GM23338 (cell line): ENCODE measurements around the gene RCE1. TPM values are rescaled to one million over a fixed set of nuclear protein-coding genes. Genes with fewer than 3 reads are reported as not detected.

Experiments used
- ATAC-seq: fragments of 200-7000 bp; cut with Tn5 transposase; 3 replicates; pipeline ENCODE4 v1.9.1; 2020
- DNase-seq: peaks from one replicate; pipeline ENCODE4 v3.0.0-alpha.2; 2015; ENCODE audit warnings: low spot score
- H2AFZ ChIP-seq: fragments of 200-600 bp; sonication (generic); 2 replicates; pipeline ENCODE4 v1.8.0; 2016; ENCODE audit warnings: antibody characterized with exemption, mild to moderate bottlenecking, moderate library complexity
- H3F3A ChIP-seq: fragments of 200-600 bp; sonication (generic); replicated peaks from 2 replicates; pipeline ENCODE4 v1.8.0; 2017; ENCODE audit warnings: antibody characterized with exemption, mixed run types, low read depth
- H3K27ac ChIP-seq: fragments of 200-600 bp; sonication (generic); 2 replicates; pipeline ENCODE4 v1.6.1; 2016; ENCODE audit warnings: low read depth
- H3K27me3 ChIP-seq: fragments of 200-600 bp; sonication (generic); 2 replicates; pipeline ENCODE4 v1.8.0; 2016; ENCODE audit warnings: mild to moderate bottlenecking, mixed run types, moderate library complexity; ENCODE audit not compliant: insufficient read depth
- H3K36me3 ChIP-seq: fragments of 200-600 bp; sonication (generic); 2 replicates; pipeline ENCODE4 v1.8.0; 2016; ENCODE audit warnings: mild to moderate bottlenecking; ENCODE audit not compliant: insufficient read depth
- H3K4me1 ChIP-seq: fragments of 200-600 bp; sonication (generic); 2 replicates; pipeline ENCODE4 v1.8.0; 2016; ENCODE audit warnings: mild to moderate bottlenecking, moderate library complexity; ENCODE audit not compliant: insufficient read depth
- H3K4me2 ChIP-seq: fragments of 200-600 bp; sonication (generic); 2 replicates; pipeline ENCODE4 v1.7.1; 2017; ENCODE audit warnings: mixed run types
- H3K4me3 ChIP-seq: fragments of 200-600 bp; sonication (generic); 2 replicates; pipeline ENCODE4 v1.6.1; 2016; ENCODE audit warnings: mixed run types
- H3K79me2 ChIP-seq: fragments of 200-600 bp; sonication (generic); replicated peaks from 2 replicates; pipeline ENCODE4 v1.8.0; 2017; ENCODE audit warnings: mild to moderate bottlenecking; ENCODE audit not compliant: insufficient read depth
- H3K9me2 ChIP-seq: fragments of 200-600 bp; sonication (generic); 2 replicates; pipeline ENCODE4 v1.8.0; 2017; ENCODE audit not compliant: insufficient read depth
- H4K20me1 ChIP-seq: fragments of 200-600 bp; sonication (generic); replicated peaks from 2 replicates; pipeline ENCODE4 v1.8.0; 2017; ENCODE audit warnings: mild to moderate bottlenecking; ENCODE audit not compliant: insufficient read depth
- H3K27ac Mint-ChIP-seq: 2 replicates; pipeline ENCODE4 v1.8.0; 2020; ENCODE audit warnings: inconsistent platforms, mild to moderate bottlenecking, moderate library complexity, mixed read lengths
- H3K27me3 Mint-ChIP-seq: 3 replicates; pipeline ENCODE4 v1.8.0; 2022; ENCODE audit warnings: low read depth, mild to moderate bottlenecking, moderate library complexity, mixed read lengths, inconsistent platforms; ENCODE audit not compliant: insufficient read depth, poor library complexity
- H3K36me3 Mint-ChIP-seq: 3 replicates; pipeline ENCODE4 v1.8.0; 2021; ENCODE audit warnings: low read depth, mild to moderate bottlenecking, inconsistent platforms, moderate library complexity, mixed read lengths
- H3K4me1 Mint-ChIP-seq: 3 replicates; pipeline ENCODE4 v1.8.0; 2020; ENCODE audit warnings: mild to moderate bottlenecking, inconsistent platforms, mixed read lengths
- H3K4me3 Mint-ChIP-seq: 3 replicates; pipeline ENCODE4 v1.8.0; 2021; ENCODE audit warnings: moderate library complexity, mild to moderate bottlenecking, inconsistent platforms, mixed read lengths
- H3K9me3 Mint-ChIP-seq: 3 replicates; pipeline ENCODE4 v1.8.0; 2020; ENCODE audit warnings: moderate library complexity, mild to moderate bottlenecking, inconsistent platforms, mixed read lengths
- CREB1 ChIP-seq: fragments of 250-450 bp; sonication (Bioruptor Pico); IDR thresholded peaks from 2 replicates; pipeline ENCODE4 v1.5.0; 2020; ENCODE audit warnings: low read depth, mild to moderate bottlenecking, moderate library complexity
- EZH2 ChIP-seq: fragments of 200-600 bp; sonication (generic); IDR thresholded peaks from one replicate; pipeline ENCODE4 v1.8.0; 2017; ENCODE audit warnings: antibody characterized with exemption, mild to moderate bottlenecking, low read depth; ENCODE audit not compliant: unreplicated experiment
- EZH2phosphoT487 ChIP-seq: fragments of 200-600 bp; sonication (generic); IDR thresholded peaks from one replicate; pipeline ENCODE4 v1.8.1; 2018; ENCODE audit warnings: antibody characterized with exemption; ENCODE audit not compliant: unreplicated experiment
- JUNB ChIP-seq: IDR thresholded peaks from one replicate; pipeline ENCODE4 v1.6.1; 2016; ENCODE audit warnings: antibody characterized with exemption; ENCODE audit not compliant: unreplicated experiment
- NANOG ChIP-seq: IDR thresholded peaks from 2 replicates; pipeline ENCODE4 v1.6.1; 2016; ENCODE audit warnings: antibody characterized with exemption, borderline replicate concordance
- POLR2AphosphoS5 ChIP-seq: IDR thresholded peaks from 2 replicates; pipeline ENCODE4 v1.6.1; 2016; ENCODE audit warnings: antibody characterized with exemption, low read depth
- STAT1 ChIP-seq: IDR thresholded peaks from one replicate; pipeline ENCODE4 v1.6.1; 2016; ENCODE audit warnings: antibody characterized with exemption; ENCODE audit not compliant: unreplicated experiment
- ZNF114 ChIP-seq: fragments of 250-450 bp; sonication (Bioruptor Pico); IDR thresholded peaks from 2 replicates; pipeline ENCODE4 v1.5.0; 2020; ENCODE audit warnings: mild to moderate bottlenecking, moderate library complexity
- ZNF331 ChIP-seq: fragments of 250-450 bp; sonication (Bioruptor Pico); IDR thresholded peaks from 2 replicates; pipeline ENCODE4 v1.5.0; 2020; ENCODE audit warnings: low read depth, mild to moderate bottlenecking, moderate library complexity
- polyA plus RNA-seq: library from polyadenylated mRNA; unstranded; fragments of >200 nt; fragmentation: Nextera tagmentation; extraction: Ambion mirVana; gene quantifications from 2 replicates; pipeline ENCODE4 v1.2.1, GENCODE V29; 2016
- total RNA-seq: library from RNA; depleted of rRNA; stranded (reverse); fragments of >200 nt; shearing (Covaris generic); gene quantifications from 2 replicates; pipeline ENCODE4 v1.2.3, GENCODE V29; 2014
- TF ChIP-seq, protein P1 (sequence below), 2 experiments: fragments of 200-600 bp in 1 of 2; sonication (generic) in 1 of 2; conservative IDR thresholded peaks; 2 replicates each; pipeline versions ENCODE4 v1.5.1 to v1.6.1; 2016 to 2017; ENCODE audit warnings: antibody characterized with exemption in 2 of 2, low read depth in 2 of 2, mild to moderate bottlenecking in 2 of 2, moderate library complexity in 1 of 2
- TF ChIP-seq, protein P2 (sequence below): IDR thresholded peaks from one replicate; pipeline ENCODE4 v1.6.1; 2018; ENCODE audit warnings: antibody characterized with exemption; ENCODE audit not compliant: unreplicated experiment
- TF ChIP-seq, protein P3 (sequence below): IDR thresholded peaks from 2 replicates; pipeline ENCODE4 v1.6.1; 2016; ENCODE audit warnings: antibody characterized with exemption
- TF ChIP-seq, protein P4 (sequence below): fragments of 250-450 bp; sonication (Bioruptor Pico); IDR thresholded peaks from 2 replicates; pipeline ENCODE4 v1.5.0; 2020; ENCODE audit warnings: mild to moderate bottlenecking, moderate library complexity

RCE1 gene
- total and polyA plus RNA-seq, 2 experiments from 2014 or later = 27.8 to 55.1 TPM

DNA sequence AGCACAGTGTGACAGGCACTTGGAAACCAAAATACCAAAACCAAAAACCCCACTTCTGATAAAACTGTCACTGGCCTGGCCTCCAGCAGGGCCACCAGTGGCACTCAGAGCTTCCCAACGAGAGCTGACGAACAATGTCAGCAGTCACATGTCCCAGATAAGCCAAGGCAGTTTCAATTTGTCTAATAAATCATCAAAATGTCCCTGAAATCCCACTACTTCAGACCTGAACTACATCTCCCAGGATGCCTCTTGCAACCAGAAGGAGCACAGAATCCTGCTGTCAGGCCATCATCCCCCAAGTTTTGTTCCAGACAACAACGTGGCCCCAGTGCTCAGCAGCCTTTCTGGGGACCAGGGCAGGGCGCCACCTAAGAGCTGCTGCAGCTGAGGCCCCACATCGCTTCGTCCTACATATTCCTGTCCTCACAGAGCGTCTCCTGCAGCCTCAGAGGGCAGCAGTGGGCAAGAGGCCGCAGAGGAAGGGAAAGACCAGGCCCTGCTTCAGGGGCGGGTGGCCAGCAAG, 38.7 kb downstream of the RCE1 start:
- Histone ChIP-seq H4K20me1 (no peaks in the 10 kb centered on the region), H3K36me3 (no peaks in the 10 kb centered on the region), H2AFZ (no peak overlapping the region), H3K9me2 (no peaks in the 10 kb centered on the region), H3K4me1 (peaks cover 10% of the 10 kb centered on the region; the same call in 1 of the 2 replicates), H3K4me2 (no peak overlapping the region), H3K4me3 (no peak overlapping the region), H3K79me2 (no peaks in the 10 kb centered on the region), H3K27me3 (no peaks in the 10 kb centered on the region), H3K27ac (no peak overlapping the region), H3F3A (no peaks in the 10 kb centered on the region)
- H3K4me1 Mint-ChIP-seq = peaks cover 51% of the 10 kb centered on the region
- H3K4me3 Mint-ChIP-seq = no peak overlapping the region; the same call in 2 of the 3 replicates
- H3K27ac Mint-ChIP-seq = 0 out of 2 replicates have a peak overlapping the region, but pooled peaks have one; percentile 21
- no peaks in the 10 kb centered on the region for H3K9me3 Mint-ChIP-seq
- TF ChIP-seq JUNB (no peak), STAT1 (no peak), EZH2phosphoT487 (no peak), NANOG (no peak), POLR2AphosphoS5 (no peak), ZNF331 (no peak), CREB1 (CRISPR knock-in tag) (no peak), EZH2 (no peak), ZNF114 (no peak)
- TF ChIP-seq, protein P1, sequence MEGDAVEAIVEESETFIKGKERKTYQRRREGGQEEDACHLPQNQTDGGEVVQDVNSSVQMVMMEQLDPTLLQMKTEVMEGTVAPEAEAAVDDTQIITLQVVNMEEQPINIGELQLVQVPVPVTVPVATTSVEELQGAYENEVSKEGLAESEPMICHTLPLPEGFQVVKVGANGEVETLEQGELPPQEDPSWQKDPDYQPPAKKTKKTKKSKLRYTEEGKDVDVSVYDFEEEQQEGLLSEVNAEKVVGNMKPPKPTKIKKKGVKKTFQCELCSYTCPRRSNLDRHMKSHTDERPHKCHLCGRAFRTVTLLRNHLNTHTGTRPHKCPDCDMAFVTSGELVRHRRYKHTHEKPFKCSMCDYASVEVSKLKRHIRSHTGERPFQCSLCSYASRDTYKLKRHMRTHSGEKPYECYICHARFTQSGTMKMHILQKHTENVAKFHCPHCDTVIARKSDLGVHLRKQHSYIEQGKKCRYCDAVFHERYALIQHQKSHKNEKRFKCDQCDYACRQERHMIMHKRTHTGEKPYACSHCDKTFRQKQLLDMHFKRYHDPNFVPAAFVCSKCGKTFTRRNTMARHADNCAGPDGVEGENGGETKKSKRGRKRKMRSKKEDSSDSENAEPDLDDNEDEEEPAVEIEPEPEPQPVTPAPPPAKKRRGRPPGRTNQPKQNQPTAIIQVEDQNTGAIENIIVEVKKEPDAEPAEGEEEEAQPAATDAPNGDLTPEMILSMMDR (conservative IDR thresholded peaks at IDR 0.05; ENCODE audit: low read depth in 2 of 2) = no peak
- TF ChIP-seq, protein P2, sequence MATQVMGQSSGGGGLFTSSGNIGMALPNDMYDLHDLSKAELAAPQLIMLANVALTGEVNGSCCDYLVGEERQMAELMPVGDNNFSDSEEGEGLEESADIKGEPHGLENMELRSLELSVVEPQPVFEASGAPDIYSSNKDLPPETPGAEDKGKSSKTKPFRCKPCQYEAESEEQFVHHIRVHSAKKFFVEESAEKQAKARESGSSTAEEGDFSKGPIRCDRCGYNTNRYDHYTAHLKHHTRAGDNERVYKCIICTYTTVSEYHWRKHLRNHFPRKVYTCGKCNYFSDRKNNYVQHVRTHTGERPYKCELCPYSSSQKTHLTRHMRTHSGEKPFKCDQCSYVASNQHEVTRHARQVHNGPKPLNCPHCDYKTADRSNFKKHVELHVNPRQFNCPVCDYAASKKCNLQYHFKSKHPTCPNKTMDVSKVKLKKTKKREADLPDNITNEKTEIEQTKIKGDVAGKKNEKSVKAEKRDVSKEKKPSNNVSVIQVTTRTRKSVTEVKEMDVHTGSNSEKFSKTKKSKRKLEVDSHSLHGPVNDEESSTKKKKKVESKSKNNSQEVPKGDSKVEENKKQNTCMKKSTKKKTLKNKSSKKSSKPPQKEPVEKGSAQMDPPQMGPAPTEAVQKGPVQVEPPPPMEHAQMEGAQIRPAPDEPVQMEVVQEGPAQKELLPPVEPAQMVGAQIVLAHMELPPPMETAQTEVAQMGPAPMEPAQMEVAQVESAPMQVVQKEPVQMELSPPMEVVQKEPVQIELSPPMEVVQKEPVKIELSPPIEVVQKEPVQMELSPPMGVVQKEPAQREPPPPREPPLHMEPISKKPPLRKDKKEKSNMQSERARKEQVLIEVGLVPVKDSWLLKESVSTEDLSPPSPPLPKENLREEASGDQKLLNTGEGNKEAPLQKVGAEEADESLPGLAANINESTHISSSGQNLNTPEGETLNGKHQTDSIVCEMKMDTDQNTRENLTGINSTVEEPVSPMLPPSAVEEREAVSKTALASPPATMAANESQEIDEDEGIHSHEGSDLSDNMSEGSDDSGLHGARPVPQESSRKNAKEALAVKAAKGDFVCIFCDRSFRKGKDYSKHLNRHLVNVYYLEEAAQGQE = no peak
- TF ChIP-seq, protein P3, sequence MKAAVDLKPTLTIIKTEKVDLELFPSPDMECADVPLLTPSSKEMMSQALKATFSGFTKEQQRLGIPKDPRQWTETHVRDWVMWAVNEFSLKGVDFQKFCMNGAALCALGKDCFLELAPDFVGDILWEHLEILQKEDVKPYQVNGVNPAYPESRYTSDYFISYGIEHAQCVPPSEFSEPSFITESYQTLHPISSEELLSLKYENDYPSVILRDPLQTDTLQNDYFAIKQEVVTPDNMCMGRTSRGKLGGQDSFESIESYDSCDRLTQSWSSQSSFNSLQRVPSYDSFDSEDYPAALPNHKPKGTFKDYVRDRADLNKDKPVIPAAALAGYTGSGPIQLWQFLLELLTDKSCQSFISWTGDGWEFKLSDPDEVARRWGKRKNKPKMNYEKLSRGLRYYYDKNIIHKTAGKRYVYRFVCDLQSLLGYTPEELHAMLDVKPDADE = no peak
- TF ChIP-seq, protein P4, sequence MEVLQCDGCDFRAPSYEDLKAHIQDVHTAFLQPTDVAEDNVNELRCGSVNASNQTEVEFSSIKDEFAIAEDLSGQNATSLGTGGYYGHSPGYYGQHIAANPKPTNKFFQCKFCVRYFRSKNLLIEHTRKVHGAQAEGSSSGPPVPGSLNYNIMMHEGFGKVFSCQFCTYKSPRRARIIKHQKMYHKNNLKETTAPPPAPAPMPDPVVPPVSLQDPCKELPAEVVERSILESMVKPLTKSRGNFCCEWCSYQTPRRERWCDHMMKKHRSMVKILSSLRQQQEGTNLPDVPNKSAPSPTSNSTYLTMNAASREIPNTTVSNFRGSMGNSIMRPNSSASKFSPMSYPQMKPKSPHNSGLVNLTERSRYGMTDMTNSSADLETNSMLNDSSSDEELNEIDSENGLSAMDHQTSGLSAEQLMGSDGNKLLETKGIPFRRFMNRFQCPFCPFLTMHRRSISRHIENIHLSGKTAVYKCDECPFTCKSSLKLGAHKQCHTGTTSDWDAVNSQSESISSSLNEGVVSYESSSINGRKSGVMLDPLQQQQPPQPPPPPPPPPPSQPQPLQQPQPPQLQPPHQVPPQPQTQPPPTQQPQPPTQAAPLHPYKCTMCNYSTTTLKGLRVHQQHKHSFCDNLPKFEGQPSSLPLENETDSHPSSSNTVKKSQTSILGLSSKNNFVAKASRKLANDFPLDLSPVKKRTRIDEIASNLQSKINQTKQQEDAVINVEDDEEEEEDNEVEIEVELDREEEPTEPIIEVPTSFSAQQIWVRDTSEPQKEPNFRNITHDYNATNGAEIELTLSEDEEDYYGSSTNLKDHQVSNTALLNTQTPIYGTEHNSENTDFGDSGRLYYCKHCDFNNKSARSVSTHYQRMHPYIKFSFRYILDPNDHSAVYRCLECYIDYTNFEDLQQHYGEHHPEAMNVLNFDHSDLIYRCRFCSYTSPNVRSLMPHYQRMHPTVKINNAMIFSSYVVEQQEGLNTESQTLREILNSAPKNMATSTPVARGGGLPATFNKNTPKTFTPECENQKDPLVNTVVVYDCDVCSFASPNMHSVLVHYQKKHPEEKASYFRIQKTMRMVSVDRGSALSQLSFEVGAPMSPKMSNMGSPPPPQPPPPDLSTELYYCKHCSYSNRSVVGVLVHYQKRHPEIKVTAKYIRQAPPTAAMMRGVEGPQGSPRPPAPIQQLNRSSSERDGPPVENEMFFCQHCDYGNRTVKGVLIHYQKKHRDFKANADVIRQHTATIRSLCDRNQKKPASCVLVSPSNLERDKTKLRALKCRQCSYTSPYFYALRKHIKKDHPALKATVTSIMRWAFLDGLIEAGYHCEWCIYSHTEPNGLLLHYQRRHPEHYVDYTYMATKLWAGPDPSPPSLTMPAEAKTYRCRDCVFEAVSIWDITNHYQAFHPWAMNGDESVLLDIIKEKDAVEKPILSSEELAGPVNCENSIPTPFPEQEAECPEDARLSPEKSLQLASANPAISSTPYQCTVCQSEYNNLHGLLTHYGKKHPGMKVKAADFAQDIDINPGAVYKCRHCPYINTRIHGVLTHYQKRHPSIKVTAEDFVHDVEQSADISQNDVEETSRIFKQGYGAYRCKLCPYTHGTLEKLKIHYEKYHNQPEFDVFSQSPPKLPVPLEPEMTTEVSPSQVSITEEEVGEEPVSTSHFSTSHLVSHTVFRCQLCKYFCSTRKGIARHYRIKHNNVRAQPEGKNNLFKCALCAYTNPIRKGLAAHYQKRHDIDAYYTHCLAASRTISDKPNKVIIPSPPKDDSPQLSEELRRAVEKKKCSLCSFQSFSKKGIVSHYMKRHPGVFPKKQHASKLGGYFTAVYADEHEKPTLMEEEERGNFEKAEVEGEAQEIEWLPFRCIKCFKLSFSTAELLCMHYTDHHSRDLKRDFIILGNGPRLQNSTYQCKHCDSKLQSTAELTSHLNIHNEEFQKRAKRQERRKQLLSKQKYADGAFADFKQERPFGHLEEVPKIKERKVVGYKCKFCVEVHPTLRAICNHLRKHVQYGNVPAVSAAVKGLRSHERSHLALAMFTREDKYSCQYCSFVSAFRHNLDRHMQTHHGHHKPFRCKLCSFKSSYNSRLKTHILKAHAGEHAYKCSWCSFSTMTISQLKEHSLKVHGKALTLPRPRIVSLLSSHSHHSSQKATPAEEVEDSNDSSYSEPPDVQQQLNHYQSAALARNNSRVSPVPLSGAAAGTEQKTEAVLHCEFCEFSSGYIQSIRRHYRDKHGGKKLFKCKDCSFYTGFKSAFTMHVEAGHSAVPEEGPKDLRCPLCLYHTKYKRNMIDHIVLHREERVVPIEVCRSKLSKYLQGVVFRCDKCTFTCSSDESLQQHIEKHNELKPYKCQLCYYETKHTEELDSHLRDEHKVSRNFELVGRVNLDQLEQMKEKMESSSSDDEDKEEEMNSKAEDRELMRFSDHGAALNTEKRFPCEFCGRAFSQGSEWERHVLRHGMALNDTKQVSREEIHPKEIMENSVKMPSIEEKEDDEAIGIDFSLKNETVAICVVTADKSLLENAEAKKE (CRISPR knock-in tag) = no peak
- no peak for ATAC-seq
- peaks cover 7% of the 10 kb centered on the region for H3K27me3 Mint-ChIP-seq
- no peak for DNase-seq
- no peaks in the 10 kb centered on the region for H3K36me3 Mint-ChIP-seq
